Ascending aorta (tissue), 2 donors: ENCODE measurements around the gene CHN2. TPM values are rescaled to one million over a fixed set of nuclear protein-coding genes. Genes with fewer than 3 reads are reported as not detected.

Experiments used
- DNase-seq, 2 donors: peaks; one replicate each; pipeline ENCODE4 v3.0.0-alpha.2; 2019; ENCODE audit warnings: low spot score in 2 of 2
- H3K27ac ChIP-seq, 2 donors: fragments of 200-600 bp; sonication (generic); one replicate each; pipeline ENCODE4 v1.5.1; 2016 to 2017; ENCODE audit warnings: mild to moderate bottlenecking in 1 of 2
- H3K27me3 ChIP-seq: fragments of 200-600 bp; sonication (generic); one replicate; pipeline ENCODE4 v1.5.1; 2017
- H3K36me3 ChIP-seq, 2 donors: fragments of 200-600 bp; sonication (generic); one replicate each; pipeline ENCODE4 v1.5.1; 2016
- H3K4me1 ChIP-seq, 2 donors: fragments of 200-600 bp; sonication (generic); one replicate each; pipeline ENCODE4 v1.5.1; 2016 to 2017; ENCODE audit warnings: mild to moderate bottlenecking in 1 of 2
- H3K4me3 ChIP-seq, 2 donors: fragments of 200-600 bp; sonication (generic); one replicate each; pipeline ENCODE4 v1.5.1; 2016 to 2017; ENCODE audit warnings: mild to moderate bottlenecking in 1 of 2
- H3K9me3 ChIP-seq, 2 donors: fragments of 200-600 bp; sonication (generic); one replicate each; pipeline ENCODE4 v1.5.1; 2016
- intact Hi-C: fragments of 100-400 bp; cut with DNase I; formaldehyde crosslinking; loops from one replicate; pipeline ENCODE4 v1.15.1; 2023
- total RNA-seq: library from RNA; depleted of rRNA; stranded (reverse); fragments of >200 nt; gene quantifications from one replicate; pipeline ENCODE4 v1.1.0, GENCODE V29; 2016
- TF ChIP-seq, protein P1 (sequence below), 3 experiments: fragments of 200-600 bp in 2 of 3; fragments of 450-650 bp in 1 of 3; sonication (generic) in 2 of 3; IDR thresholded peaks; one replicate each; pipeline ENCODE4 v1.5.1; 2016 to 2019; ENCODE audit warnings: antibody characterized with exemption in 3 of 3, mild to moderate bottlenecking in 1 of 3, moderate library complexity in 1 of 3

The CHN2 gene
- total RNA-seq, 1 donor from 2014 or later = 8.7 TPM

DNA sequence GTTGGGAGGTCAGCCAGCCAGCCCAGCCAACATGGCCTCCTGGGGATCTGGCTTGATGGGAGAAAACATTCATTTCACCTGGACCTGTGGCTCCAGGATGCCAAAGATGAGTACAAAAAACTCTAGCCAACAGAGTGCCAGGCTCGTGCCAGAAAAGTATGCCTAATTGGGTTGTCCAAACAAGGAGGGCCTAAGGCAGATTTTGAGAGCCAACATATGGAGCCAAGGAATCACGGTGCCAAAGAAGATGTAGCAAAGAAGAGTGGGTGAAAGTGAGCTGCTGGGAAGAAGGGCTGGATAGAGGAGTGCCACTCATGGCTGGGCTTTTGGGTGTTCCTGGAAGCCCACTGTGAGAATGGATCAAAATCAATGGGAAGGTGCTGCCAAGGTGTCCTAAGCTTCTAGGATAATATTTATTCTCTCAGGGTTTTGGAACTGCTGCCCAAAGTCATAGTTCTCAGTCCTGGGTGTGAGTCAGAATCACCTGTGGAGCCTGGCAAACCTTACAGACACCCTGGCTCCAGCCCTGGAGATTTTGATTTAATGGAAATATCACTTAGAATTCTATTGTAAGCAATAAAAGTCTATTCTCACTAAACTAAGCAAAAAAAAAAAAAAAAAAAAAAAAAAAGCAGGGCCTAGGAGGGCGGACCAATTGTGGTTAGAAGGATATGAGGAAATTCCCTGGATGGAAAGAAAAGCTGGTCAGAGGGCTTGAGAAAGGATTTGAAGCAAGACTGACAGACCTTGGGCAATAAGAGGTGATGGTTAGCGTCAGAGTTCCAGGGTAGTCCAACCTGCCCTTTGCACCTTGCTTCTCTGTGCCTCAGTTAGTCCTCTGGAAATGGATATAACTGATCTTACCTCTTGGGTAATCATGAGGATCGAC is 186.9 kb downstream of the CHN2 start:
- H3K4me3 ChIP-seq = no peak overlapping the region
- no peak overlapping the region for H3K27ac ChIP-seq
- DNase-seq = no peak
- intact Hi-C loops = no loop called here
- no peaks in the 10 kb centered on the region for H3K4me1 ChIP-seq
- TF ChIP-seq, protein P1, sequence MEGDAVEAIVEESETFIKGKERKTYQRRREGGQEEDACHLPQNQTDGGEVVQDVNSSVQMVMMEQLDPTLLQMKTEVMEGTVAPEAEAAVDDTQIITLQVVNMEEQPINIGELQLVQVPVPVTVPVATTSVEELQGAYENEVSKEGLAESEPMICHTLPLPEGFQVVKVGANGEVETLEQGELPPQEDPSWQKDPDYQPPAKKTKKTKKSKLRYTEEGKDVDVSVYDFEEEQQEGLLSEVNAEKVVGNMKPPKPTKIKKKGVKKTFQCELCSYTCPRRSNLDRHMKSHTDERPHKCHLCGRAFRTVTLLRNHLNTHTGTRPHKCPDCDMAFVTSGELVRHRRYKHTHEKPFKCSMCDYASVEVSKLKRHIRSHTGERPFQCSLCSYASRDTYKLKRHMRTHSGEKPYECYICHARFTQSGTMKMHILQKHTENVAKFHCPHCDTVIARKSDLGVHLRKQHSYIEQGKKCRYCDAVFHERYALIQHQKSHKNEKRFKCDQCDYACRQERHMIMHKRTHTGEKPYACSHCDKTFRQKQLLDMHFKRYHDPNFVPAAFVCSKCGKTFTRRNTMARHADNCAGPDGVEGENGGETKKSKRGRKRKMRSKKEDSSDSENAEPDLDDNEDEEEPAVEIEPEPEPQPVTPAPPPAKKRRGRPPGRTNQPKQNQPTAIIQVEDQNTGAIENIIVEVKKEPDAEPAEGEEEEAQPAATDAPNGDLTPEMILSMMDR (IDR thresholded peaks at IDR 0.05) = no peak
- no peaks in the 10 kb centered on the region for H3K9me3 ChIP-seq
- H3K36me3 ChIP-seq = no peaks in the 10 kb centered on the region
- H3K27me3 ChIP-seq = no peaks in the 10 kb centered on the region

GRCh38 chr7:29384277-29384676 is 189.7 kb downstream of the CHN2 start:
- DNase-seq = no peak
- H3K9me3 ChIP-seq = no peaks in the 10 kb centered on the region

DNA sequence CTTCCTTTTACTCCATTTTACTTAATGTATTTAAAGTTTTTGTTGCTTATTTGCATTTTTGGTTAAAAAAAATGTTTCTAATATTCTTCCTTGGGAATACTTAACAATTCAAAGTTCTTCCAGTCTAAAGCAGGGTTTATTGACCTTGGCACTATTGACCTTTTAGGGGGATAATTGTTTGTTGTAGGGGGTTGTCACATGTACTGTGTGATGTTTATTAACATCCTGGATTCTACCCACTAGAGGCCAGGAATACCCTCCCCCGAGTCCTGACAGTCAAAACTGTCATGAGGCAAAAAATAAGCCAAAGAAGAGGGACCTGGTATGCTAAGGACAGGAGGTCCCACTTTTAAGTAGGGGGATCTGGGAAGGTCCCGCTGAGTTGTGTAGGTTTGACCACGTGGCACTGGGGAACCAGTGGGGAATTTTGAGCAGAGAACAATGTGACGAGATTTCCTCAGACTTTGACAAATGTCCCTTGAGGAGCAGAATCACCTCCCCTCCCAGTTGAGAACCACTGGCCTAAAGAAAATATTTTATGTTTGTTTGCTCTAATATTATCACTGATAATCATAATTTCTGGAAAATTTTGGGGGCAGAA is 190.7 kb downstream of the CHN2 start:
- Histone ChIP-seq H3K27me3 (no peaks in the 10 kb centered on the region), H3K9me3 (no peaks in the 10 kb centered on the region), H3K36me3 (no peaks in the 10 kb centered on the region), H3K27ac (no peak overlapping the region), H3K4me1 (no peaks in the 10 kb centered on the region), H3K4me3 (no peak overlapping the region)
- DNase-seq = no peak
- intact Hi-C loops = no loop called here
- TF ChIP-seq, protein P1 (IDR thresholded peaks at IDR 0.05) = no peak

More at GRCh38 chr7:29384277-29384676, 189.7 kb downstream of the CHN2 start:
- TF ChIP-seq, protein P1 (IDR thresholded peaks at IDR 0.05) = no peak
- H3K27me3 ChIP-seq = no peaks in the 10 kb centered on the region
- no peak overlapping the region for H3K27ac ChIP-seq
- H3K36me3 ChIP-seq = no peaks in the 10 kb centered on the region
- no peaks in the 10 kb centered on the region for H3K4me1 ChIP-seq
- intact Hi-C loops = no loop called here
- H3K4me3 ChIP-seq = no peak overlapping the region

GRCh38 chr7:29386196-29386765 is 191.7 kb downstream of the CHN2 start:
- TF ChIP-seq, protein P1 (IDR thresholded peaks at IDR 0.05) = no peak
- intact Hi-C loops = no loop called here
- Histone ChIP-seq H3K27me3 (no peaks in the 10 kb centered on the region), H3K4me3 (no peak overlapping the region), H3K9me3 (no peaks in the 10 kb centered on the region), H3K36me3 (no peaks in the 10 kb centered on the region), H3K4me1 (no peaks in the 10 kb centered on the region), H3K27ac (no peak overlapping the region)
- DNase-seq = no peak

DNA sequence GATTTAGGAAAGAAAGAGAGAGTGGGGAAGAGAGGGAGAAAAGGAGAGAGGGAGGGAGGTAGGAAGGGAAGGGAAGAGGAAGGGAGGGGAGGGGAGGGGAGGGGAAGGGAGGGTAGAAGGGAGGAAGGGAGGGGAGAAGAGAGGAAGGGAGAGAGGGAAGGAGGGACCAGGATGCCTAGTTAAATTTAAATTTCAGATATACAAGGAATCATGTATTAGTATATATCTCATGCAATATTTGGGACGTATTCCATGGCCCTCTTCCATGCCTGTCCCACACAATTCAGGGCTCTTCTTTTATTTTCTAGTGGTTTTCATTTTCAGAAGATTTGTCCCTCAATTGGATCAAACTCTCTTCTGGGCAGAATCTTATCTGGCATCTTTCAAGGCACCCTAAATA is 196.7 kb downstream of the CHN2 start:
- Histone ChIP-seq H3K36me3 (no peaks in the 10 kb centered on the region), H3K4me1 (no peaks in the 10 kb centered on the region), H3K4me3 (no peak overlapping the region), H3K9me3 (no peaks in the 10 kb centered on the region), H3K27ac (no peak overlapping the region), H3K27me3 (no peaks in the 10 kb centered on the region)
- TF ChIP-seq, protein P1 (IDR thresholded peaks at IDR 0.05) = no peak
- intact Hi-C loops = no loop called here
- DNase-seq = no peak
